HepG2 (cell line): ENCODE measurements around the gene PPP1R7. TPM values are rescaled to one million over a fixed set of nuclear protein-coding genes. Genes with fewer than 3 reads are reported as not detected.

Source experiments
- ELK4 ChIP-seq: sonication (generic); formaldehyde crosslinking; IDR thresholded peaks from 2 replicates; pipeline ENCODE4 v1.9.0; 2021; ENCODE audit warnings: missing genetic modification reagents, borderline replicate concordance
- GATAD1 ChIP-seq: IDR thresholded peaks from 2 replicates; pipeline ENCODE4 v1.6.1; 2016; ENCODE audit warnings: missing genetic modification reagents, missing compliant biosample characterization
- MLX ChIP-seq: IDR thresholded peaks from 2 replicates; pipeline ENCODE4 v1.6.1; 2016
- MYNN ChIP-seq: sonication (generic); formaldehyde crosslinking; IDR thresholded peaks from 2 replicates; pipeline ENCODE4 v1.4.0; 2020; ENCODE audit warnings: mild to moderate bottlenecking, low read depth, missing genetic modification reagents
- ONECUT2 ChIP-seq: sonication (generic); formaldehyde crosslinking; IDR thresholded peaks from 2 replicates; pipeline ENCODE4 v1.4.0; 2020; ENCODE audit warnings: missing genetic modification reagents
- PCBP1 ChIP-seq: fragments of 200-400 bp; formaldehyde crosslinking; IDR thresholded peaks from 2 replicates; pipeline ENCODE4 v1.6.1; 2017; ENCODE audit warnings: mild to moderate bottlenecking, low read depth, low read length, borderline replicate concordance
- PLSCR1 ChIP-seq: sonication (generic); formaldehyde crosslinking; IDR thresholded peaks from 2 replicates; pipeline ENCODE4 v1.5.0; 2020; ENCODE audit warnings: missing genetic modification reagents, mild to moderate bottlenecking, borderline replicate concordance
- RFXANK ChIP-seq: IDR thresholded peaks from 2 replicates; pipeline ENCODE4 v1.6.1; 2016
- SYNCRIP ChIP-seq: fragments of 200-400 bp; formaldehyde crosslinking; IDR thresholded peaks from 2 replicates; pipeline ENCODE4 v1.6.1; 2018; ENCODE audit warnings: mild to moderate bottlenecking, low read depth, low read length; ENCODE audit not compliant: insufficient read depth
- USF2 ChIP-seq, 2 experiments: sonication (generic) in 1 of 2; formaldehyde crosslinking in 1 of 2; IDR thresholded peaks; 2 replicates each; pipeline versions ENCODE4 v1.5.1 to v1.6.1; 2011 to 2020; ENCODE audit warnings: borderline replicate concordance in 1 of 2, low read depth in 1 of 2, low read length in 1 of 2, mild to moderate bottlenecking in 1 of 2, missing genetic modification reagents in 1 of 2, moderate library complexity in 1 of 2
- ZFP41 ChIP-seq: sonication (generic); formaldehyde crosslinking; IDR thresholded peaks from 2 replicates; pipeline ENCODE4 v1.4.0; 2020; ENCODE audit warnings: mild to moderate bottlenecking, missing genetic modification reagents, borderline replicate concordance
- ZFX ChIP-seq: sonication (generic); formaldehyde crosslinking; IDR thresholded peaks from 2 replicates; pipeline ENCODE4 v1.4.0; 2020; ENCODE audit warnings: mild to moderate bottlenecking, low read depth, missing genetic modification reagents, moderate library complexity
- ZNF709 ChIP-seq: sonication (generic); formaldehyde crosslinking; IDR thresholded peaks from 2 replicates; pipeline ENCODE4 v1.5.0; 2020; ENCODE audit warnings: mild to moderate bottlenecking, missing genetic modification reagents
- ZNF839 ChIP-seq: sonication (generic); formaldehyde crosslinking; IDR thresholded peaks from 2 replicates; pipeline ENCODE4 v1.4.0; 2020; ENCODE audit warnings: missing genetic modification reagents, mild to moderate bottlenecking, borderline replicate concordance
- polyA plus RNA-seq, 8 experiments: library from polyadenylated mRNA; depleted of rRNA in 3 of 8; stranded (reverse) in 7 of 8; unstranded in 1 of 8; fragments of >200 nt; fragmentation: Illumina TruSeq in 4 of 8; extraction: Trizol in 4 of 8; gene quantifications; 2 replicates each; pipeline versions ENCODE4 v1.2.1 to v1.2.3, GENCODE V29; 2011 to 2016; ENCODE audit warnings: low read depth in 4 of 8, missing spikeins in 1 of 8, mixed read lengths in 1 of 8; ENCODE audit not compliant: insufficient read depth in 1 of 8
- total RNA-seq, 5 experiments: library from RNA; depleted of rRNA; stranded (reverse); fragments of >200 nt; fragmentation: Illumina TruSeq; extraction: Trizol; gene quantifications; 2 replicates each; pipeline ENCODE4 v1.2.3, GENCODE V29; 2016; ENCODE audit warnings: low read depth in 1 of 5

Gene PPP1R7
- total and polyA plus RNA-seq, 2 of the 13 experiments (the other 11 are each of a cell fraction or from before 2014, with no cell fraction given): 33.3 to 67.9 TPM

- TF ChIP-seq ELK4: no peak; the same call in 1 of the 2 replicates
- no peak for TF ChIP-seq PLSCR1 (CRISPR knock-in tag)
- no peak for TF ChIP-seq GATAD1 (CRISPR knock-in tag)
- TF ChIP-seq MYNN: no peak
- TF ChIP-seq MLX: no peak
- TF ChIP-seq ZFP41: no peak
- no peak for TF ChIP-seq RFXANK (CRISPR knock-in tag)
- TF ChIP-seq USF2 (IDR thresholded peaks at IDR 0.05; ENCODE audit: low read depth, low read length): no peak
- TF ChIP-seq USF2 (CRISPR knock-in tag; IDR thresholded peaks at IDR 0.05; ENCODE audit: borderline replicate concordance): no peak
- 0 out of 2 replicates have a peak, but pooled peaks have one; percentile 22 for TF ChIP-seq ZNF839 (CRISPR knock-in tag)
- TF ChIP-seq ONECUT2 (CRISPR knock-in tag): no peak
- 0 out of 2 replicates have a peak, but pooled peaks have one; percentile 42 for TF ChIP-seq PCBP1
- peak; percentile 16; the same call in 1 of the 2 replicates for TF ChIP-seq ZFX (CRISPR knock-in tag)
- no peak for TF ChIP-seq ZNF709 (CRISPR knock-in tag)
- no peak for TF ChIP-seq SYNCRIP
Measured at GRCh38 chr2:241228081-241228859, 78.0 kb downstream of the PPP1R7 start (continued).
